Stimulated activated CD4-positive, alpha-beta T cell treated with anti-CD3 and anti-CD28 coated beads, Interleukin-4, amount 100 ng/mL, for 4 hours (primary cell): ENCODE results near the gene ZNF574.
A peak's percentile ranks its signal among the peaks of the same experiment; 100 is the strongest.

Experiments used
- DNase-seq, 2 experiments: peaks; one replicate each; pipeline ENCODE4 v3.0.0-alpha.2; 2020

ZNF574 gene

DNA sequence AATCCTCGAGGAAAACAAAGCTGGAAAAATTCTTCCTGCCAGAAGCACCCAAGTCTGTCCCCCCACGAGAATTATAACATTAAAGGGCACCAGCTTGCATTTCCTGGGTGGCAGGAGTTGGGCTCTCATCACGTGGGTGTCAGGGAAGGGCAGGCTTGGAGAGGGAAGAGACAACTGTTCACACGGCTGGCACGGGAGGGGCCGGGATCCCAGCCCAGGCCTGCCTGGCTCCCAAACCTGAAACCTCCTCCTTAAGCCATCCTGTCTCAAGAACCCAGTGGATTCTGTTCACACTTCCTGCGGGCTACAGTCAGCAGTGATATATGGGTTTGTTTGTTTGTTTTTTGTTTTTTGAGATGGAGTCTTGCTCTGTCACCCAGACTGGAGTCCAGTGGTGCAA lies 18.1 kb upstream of the ZNF574 start:
- no peak for DNase-seq

DNA sequence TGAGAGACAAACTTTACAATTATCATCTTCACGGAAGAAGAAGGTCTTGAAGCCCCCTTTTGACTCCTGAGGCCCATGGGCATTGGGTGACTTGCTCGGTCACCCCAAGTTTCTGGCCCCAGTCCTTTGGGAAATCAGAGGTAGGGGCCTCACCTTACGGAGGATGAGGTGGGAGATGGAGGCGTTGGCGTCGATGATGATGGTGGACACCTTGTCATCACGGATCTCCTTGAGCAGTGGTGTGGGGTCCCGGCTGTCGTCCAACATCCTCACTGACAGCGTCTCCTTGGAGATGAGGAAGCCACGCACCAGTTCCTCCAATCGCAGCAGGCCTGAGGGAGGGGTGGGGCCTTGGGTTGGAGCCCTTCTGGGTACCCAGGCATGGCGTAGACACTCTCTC lies 16.8 kb upstream of the ZNF574 start:
- no peak for DNase-seq

DNA sequence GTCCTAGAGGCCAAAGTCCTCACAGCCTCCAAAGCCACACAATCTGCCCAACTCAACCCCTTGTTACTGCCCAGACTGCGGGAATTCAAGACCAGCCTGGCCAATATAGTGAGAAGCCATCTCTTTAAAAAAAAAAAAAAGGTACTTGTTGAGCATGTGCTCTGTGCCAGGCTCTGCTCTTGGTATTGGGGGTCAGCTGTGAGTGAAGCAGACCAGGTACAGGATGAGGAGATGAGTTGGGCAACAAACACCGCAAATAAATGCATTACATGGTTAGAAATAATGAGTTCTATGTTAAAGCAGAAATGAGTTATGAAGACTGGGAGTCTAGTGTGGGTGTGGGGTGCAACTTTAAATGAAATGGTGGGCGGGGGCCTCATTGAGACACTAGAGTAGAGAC lies 15.8 kb upstream of the ZNF574 start:
- DNase-seq = no peak

DNA sequence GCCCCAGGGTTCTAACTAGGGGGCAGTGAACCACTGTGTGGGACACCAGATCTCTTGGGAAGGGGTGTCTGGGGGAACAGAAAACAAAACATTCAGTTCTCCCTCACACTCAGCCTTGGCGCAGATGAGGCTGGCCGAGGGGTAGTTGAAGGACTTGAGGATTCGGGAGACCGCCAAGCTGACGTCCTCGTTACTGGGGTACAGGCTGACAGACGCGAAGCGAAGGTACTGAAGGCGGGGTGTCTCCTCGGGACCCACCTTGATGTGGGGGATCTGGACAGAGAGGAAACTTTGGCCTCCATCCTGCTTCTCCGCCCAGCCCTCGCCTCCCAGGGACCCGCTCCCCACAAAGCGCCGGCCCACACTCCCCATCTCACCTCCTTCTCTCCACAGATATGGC lies 13.6 kb upstream of the ZNF574 start:
- DNase-seq = no peak

DNA sequence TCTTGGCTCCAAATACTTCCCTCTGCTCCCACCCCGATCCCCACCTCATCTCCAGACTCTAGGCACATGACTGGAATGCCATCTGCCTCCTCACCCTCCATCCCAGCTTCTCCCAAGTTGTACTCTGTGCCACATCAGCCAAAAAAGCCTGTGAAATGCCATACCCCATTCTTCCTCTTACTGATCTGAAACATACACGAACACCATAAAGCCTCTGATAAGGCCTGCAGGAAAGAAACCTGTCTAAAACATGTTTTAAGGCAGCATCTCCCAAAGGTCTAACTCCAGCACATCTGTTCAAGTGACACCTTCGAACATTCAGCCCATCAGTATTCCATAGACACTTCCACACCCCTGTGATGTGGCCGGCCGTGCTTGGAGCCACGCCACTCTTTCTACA lies 11.5 kb upstream of the ZNF574 start:
- DNase-seq = no peak

DNA sequence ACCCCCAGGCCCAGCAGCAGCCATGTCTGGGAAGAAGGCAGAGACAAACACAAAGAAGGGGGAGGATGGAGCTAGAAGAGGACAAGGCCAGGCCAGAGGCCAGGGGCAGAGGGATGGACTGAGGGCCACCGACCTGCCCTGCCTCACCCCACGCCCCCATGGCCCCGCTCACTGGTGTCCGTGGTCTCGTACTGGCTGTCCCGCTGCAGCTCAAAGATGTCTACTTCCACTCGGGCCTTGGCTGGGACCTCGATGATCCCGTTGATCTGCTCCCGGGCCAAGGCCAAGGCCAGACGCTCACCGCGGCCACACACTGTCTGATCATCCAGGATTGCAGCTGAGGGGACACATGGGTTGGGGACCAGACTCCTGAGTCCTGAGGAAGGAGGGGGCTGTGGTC lies 10.9 kb upstream of the ZNF574 start:
- no peak for DNase-seq

DNA sequence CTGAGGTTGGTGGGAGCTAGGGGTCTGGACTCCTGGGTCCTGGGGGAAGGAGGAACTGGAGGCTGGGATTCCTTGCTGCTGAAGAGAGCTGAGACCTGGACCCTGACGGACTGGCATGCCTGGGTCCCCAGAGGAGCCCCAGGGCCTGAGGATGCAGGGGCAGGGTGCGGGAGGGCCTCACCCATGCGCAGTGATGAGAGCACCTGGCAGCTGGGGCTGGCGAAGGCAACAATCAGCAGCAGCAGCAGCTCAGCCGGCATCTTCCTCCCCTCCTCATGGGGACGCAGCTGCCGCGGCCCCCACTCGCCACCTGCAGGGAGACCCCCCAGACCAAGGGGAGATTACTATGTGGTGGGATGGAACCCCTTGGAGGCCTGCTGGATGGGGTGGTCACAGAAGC lies 10.5 kb upstream of the ZNF574 start:
- no peak for DNase-seq

DNA sequence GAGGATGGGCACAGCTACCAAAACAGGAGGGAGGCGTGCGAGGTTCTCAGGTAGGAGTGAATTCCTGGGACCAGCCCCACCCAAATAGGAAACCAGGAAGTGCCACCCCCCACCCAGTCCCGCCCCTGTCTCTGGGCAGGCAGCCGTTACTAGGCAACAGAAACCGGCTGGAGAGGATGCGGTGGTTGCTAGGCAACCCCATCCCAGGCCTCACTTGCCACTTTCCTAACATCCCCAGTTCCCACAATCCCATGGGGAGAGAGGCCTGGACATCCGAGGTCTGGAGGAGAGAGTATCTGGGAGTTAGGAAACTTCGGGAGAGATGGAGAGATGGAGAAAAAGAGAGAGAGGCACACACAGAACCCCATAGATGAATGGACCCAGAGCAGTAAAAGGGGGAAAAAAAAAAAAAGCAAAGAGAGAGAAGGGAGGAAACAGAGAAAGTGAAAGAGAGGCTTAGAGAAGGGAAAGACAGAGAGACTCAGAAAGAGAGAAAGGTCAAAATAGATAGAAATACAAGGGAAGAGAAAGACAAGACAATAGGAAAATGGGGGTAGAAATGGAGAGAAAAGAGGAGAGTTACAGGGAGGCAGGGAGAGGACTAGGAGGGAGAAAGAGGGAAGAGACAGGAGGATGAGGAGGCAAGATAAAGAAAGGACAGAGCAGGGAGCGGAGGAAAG lies 9.8 kb upstream of the ZNF574 start:
- DNase-seq = no peak

DNA sequence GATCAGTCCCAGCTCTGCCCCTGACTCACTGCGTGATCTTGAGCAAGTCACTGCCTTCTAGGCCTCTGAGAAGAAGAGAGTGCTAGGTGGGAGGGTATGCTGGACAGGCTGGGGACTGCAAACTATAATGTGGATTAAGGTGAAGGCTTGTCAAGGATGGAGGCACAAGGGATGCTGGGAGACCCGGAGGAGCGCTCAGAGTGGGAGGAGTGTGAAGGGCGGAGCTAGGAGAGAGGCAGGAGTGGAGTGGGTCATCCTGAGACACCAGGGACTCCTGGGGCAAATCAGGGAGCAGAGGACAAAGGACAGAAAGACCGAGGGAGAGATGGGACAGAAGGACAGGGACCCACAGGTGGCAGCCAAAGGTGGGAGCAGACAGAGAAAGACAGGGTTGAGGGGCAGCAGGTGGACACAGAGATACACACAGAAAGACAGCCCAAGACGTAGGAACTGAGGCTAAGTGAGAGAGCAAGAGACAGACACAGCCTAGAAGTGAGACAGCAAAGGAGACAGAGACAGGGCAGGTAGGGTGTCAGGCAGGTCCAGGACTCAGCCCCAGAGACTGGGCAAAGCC lies 8.6 kb upstream of the ZNF574 start:
- no peak for DNase-seq

DNA sequence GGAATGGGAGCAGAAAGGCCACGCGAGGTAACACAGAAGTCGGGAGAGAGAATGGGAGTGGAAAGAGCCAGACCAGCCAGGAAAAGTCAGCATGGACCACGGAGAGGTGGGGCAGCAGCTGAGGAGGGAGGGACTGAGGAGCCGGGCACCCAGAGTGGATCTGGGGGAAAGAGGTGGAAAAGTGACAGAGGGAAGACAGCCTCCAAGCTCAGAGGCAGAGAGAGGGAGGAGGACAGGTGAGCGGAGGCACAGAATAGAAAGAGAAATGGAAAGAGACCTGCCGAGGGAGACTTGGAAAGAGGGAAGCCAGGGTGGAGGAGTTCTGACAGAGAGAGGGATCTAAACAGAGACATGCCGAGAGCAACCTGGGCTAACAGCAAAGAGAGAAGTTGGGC lies 7.6 kb upstream of the ZNF574 start:
- no peak for DNase-seq

DNA sequence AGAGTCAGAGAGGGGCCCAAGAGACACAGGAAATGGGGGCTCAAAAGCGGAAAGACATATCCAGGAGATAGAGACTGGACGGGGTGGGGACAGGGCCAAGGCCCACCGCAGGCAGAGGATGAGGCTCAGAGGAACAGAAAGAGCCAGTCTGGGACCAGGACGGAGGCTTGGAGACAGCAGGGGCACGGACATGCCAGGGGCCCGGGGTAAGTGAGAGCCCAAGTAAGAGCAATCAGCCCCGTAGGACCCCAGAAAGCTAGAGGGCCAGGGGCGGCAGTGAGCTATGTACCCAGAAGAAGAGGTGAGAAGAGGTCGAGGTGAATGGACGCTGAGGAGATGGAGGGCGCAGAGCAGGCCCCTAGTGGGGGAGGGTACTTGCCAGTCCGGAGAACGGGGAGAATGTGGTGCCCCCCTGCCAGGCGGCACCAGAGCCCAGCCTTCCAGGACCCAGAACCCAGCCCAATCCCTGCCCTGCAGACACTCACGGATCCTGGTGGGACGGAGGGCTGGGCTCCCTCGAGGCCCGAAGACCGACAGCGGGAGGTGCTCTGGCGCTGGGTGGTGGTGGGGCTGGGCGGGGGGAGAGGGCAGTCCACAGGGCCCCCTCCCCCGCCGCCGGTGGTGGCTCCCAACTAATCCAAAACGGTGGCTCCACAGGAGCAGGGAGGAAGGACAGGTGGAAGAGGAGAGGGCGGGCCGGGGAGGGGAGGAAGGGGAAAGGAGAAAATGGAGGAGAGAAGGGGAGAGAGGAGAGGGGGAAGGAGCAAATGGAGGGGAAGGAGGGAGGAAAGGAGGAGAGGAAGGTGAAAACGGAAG lies 7.0 kb upstream of the ZNF574 start:
- no peak for DNase-seq

DNA sequence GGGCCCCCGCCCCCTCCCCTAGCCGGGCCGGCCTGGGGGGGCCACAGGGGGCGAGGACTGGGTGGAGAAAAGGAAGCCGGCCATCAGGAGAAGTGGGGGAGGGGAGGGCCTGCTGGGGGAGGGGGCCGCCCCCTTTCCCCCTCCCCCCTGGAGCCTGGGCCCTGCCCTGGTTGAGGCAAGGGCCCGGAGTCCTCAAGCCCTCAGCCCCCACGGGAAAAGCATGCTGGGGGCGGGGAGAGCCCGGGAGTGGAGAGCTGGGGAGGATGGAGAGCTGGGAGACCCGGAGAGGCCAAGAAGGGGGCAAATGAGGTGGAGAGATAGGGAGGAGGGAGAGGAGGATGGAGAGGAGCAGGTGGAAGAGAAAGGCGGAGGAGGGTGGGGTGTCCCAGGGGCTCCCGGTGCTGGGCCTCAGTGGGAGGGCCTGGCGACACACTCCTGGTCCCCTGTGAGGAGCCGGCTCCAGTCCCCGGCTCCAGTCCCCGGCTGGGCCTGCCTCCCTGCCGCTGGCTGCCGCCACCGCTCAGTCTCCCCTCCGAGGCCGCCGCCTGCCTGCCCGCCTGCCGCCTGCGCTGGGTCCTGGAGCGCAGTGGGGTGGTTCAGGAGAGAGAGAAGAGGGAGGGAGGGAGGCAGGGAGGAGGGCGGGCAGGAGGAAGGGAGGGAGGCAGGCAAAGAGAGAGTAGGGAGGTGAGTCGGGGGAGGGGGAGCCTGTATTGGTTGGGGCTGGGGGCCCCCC lies 6.2 kb upstream of the ZNF574 start, which contains the start of gene GRIK5:
Gene GRIK5 (minus strand): TSS at position 588 of the 733 bp plus-strand sequence. CDS start 4,436 bp downstream, outside the sequence.
- no peak for DNase-seq

DNA sequence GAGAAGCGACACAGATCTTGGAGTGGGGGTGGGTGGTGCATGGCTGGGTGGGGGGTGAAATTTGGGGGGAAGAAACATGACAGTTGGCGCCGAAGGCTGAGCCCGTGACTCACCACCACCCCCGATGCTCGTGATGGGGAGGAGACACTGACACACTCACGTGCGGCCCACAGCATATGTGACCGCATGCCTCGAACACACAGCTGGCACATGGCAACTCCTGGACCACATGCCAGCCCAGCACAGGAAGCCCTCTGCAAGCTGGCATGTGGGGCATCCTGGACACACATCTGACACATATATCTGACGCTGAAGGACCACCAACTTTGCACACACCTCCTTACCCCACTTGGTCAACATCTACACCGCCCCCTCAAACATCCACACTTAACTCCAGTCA lies 4.7 kb upstream of the ZNF574 start:
- DNase-seq = no peak

DNA sequence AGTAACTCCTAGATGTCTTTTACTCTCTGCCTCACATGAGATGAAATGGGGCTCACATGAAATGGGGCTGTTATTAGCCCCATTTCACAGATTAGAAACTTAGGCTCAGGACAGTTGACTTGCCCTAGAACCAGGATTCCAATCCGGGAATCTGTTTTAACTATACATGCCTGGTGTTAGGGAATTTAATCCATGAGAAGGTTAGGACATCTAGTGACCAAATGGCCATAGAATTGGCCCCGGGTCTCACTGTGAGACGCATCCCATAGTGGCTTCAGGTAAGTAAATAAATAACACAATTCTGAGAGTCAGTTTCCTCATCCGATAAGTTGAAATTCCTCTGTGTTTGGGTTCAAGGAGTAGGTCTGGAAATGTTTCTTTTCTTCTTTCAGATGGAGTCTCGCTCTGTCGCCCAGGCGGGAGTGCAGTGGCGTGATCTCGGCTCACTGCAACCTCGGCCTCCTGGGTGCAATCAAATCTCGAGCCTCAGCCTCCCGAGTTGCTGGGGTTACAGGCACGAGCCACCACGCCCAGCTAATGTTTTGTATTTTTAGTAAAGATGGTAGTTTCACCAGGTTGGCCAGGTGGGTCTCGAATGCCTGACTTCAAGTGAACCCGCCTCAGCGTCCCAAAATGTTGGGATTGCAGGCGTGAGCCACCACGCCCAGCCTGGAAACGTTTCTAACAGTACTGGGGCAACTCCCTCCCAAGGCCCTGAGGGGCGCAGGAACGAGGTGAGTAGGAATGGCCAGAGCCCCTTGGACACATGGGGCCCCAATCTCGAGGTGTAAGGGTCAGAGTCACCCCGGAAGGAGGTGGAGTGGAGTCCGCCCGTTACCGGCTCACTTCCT lies 1.2 kb upstream of the ZNF574 start:
- DNase-seq = no peak

DNA sequence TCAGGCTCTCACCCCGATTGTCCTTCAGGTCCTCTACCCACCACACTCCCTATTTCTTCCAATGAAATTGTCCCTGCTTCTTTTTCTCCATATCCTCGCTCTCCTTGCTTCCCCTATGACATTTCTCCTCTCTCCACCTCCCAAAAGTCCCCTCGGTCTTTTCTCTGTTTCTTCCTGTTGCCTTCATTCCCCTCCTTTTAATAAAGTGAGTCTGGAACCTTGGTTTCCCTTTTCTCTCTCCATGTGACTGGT lies 676 bp upstream of the ZNF574 start:
- no peak for DNase-seq

DNA sequence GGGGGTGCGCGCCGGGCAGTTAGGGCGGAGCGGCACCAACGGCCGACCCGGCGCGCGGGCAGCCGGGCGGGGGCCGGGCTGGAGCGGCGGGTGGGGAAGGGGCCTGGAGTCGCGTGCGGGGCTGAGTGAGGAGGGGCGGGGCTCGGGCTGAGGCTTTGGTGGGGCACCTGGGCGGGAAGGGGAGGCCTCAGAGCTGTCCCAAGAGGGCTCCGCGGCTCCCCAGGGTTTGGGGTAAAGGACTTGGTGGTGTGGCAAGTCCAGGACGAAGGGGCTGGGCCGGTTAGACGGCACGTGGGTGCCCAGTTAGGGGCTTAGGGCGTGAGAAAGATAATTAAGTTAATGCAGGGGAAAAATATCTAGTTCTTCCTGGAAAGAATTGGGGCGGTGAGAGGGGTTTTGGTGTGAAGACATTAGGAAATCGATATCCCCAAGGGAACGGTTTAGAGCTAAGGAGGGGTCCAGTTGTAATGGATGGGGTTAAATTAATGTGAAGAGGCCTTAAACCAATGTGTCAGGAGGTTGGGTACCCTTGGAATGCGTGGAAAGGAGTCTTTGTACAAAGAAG lies 496 bp downstream of the ZNF574 start:
- DNase-seq = peak; percentile 35 to 48

DNA sequence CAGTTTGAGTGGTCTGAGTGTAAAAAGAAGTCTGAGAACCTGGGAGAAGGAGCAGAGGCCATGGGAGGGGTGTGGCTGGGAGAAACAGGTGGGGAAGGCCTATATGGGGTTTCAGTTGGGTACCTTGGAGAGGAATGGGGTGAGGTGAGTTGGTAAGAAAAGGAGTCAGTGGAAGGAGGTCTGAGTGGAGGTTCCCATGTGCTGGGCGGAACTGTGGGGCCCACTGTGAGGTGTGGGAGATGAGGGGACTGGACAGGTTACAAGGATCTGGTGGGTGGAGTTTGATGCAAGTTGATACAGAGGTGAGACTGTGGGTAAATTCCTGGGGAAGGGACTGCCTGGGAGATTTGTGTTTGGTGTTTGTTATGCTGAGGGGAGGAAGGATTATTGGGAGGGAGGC lies 2.1 kb downstream of the ZNF574 start:
- DNase-seq = no peak

DNA sequence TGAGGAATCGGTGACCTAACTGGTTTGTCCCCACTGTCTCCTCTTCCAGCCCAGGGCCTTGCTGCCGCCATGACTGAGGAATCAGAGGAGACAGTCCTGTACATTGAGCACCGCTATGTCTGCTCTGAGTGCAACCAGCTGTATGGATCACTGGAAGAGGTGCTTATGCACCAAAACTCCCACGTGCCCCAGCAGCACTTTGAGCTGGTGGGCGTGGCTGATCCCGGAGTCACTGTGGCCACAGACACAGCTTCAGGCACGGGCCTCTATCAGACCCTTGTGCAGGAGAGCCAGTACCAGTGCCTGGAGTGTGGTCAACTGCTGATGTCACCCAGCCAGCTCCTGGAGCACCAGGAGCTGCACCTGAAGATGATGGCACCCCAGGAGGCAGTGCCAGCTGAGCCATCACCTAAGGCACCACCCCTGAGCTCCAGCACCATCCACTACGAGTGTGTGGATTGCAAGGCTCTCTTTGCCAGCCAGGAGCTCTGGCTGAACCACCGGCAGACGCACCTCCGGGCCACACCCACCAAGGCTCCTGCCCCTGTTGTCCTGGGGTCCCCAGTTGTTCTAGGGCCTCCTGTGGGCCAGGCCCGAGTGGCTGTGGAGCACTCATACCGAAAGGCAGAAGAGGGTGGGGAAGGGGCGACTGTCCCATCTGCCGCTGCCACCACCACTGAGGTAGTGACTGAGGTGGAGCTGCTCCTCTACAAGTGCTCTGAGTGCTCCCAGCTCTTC lies 2.7 kb downstream of the ZNF574 start:
- no peak for DNase-seq

DNA sequence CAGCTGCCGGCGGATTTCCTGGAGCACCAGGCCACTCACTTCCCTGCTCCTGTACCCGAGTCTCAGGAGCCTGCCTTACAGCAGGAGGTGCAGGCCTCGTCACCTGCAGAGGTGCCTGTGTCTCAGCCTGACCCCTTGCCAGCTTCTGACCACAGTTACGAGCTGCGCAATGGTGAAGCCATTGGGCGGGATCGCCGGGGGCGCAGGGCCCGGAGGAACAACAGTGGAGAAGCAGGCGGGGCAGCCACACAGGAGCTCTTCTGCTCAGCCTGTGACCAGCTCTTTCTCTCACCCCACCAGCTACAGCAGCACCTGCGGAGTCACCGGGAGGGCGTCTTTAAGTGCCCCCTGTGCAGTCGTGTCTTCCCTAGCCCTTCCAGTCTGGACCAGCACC lies 3.3 kb downstream of the ZNF574 start:
- DNase-seq = no peak

DNA sequence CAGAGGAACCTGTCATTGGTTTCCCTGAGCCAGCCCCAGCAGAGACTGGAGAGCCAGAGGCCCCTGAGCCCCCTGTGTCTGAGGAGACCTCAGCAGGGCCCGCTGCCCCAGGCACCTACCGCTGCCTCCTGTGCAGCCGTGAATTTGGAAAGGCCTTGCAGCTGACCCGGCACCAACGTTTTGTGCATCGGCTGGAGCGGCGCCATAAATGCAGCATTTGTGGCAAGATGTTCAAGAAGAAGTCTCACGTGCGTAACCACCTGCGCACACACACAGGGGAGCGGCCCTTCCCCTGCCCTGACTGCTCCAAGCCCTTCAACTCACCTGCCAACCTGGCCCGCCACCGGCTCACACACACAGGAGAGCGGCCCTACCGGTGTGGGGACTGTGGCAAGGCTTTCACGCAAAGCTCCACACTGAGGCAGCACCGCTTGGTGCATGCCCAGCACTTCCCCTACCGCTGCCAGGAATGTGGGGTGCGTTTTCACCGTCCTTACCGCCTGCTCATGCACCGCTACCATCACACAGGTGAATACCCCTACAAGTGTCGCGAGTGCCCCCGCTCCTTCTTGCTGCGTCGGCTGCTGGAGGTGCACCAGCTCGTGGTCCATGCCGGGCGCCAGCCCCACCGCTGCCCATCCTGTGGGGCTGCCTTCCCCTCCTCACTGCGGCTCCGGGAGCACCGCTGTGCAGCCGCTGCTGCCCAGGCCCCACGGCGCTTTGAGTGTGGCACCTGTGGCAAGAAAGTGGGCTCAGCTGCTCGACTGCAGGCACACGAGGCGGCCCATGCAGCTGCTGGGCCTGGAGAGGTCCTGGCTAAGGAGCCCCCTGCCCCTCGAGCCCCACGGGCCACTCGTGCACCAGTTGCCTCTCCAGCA lies 4.2 kb downstream of the ZNF574 start:
- no peak for DNase-seq
